MCF 10A (cell line): Measurements from ENCODE around the gene SNX10. TPM values are rescaled to one million over a fixed set of nuclear protein-coding genes. Genes with fewer than 3 reads are reported as not detected.

Source experiments
- BruUV-seq: library from RNA; stranded (reverse); fragments of 400-500 nt; replicated peaks from 2 replicates; lab custom pipeline; 2021; lab: Mats Ljungman, UMichigan
- CTCF ChIA-PET: fragments of 300-600 bp; sonication (Branson Sonifier 250); formaldehyde crosslinking; extraction: SDS; loops from one replicate; lab custom pipeline; 2021; ENCODE audit warnings: antibody characterized with exemption, inconsistent platforms; lab: Yijun Ruan, JAX
- POLR2A ChIA-PET: fragments of 300-600, 350-650 bp; sonication (Branson Sonifier 250); formaldehyde crosslinking; extraction: SDS; loops from one replicate; lab custom pipeline; 2020; ENCODE audit warnings: antibody characterized with exemption, inconsistent platforms; lab: Yijun Ruan, JAX
- DNase-seq: peaks from one replicate; pipeline ENCODE4 v3.0.0-alpha.2; 2018; ENCODE audit not compliant: unreplicated experiment
- H3K27ac Mint-ChIP-seq: one replicate; pipeline ENCODE4 v1.8.0; 2022; ENCODE audit warnings: mild to moderate bottlenecking, low read depth, mixed read lengths; ENCODE audit not compliant: unreplicated experiment
- H3K27me3 Mint-ChIP-seq: one replicate; pipeline ENCODE4 v1.8.0; 2022; ENCODE audit warnings: mixed read lengths; ENCODE audit not compliant: insufficient read depth, unreplicated experiment
- H3K36me3 Mint-ChIP-seq: one replicate; pipeline ENCODE4 v1.8.0; 2022; ENCODE audit warnings: mild to moderate bottlenecking, moderate library complexity, mixed read lengths; ENCODE audit not compliant: insufficient read depth, unreplicated experiment
- H3K4me1 Mint-ChIP-seq: one replicate; pipeline ENCODE4 v1.8.0; 2022; ENCODE audit warnings: mixed read lengths; ENCODE audit not compliant: insufficient read depth, unreplicated experiment
- H3K4me3 Mint-ChIP-seq: one replicate; pipeline ENCODE4 v1.8.0; 2022; ENCODE audit warnings: mild to moderate bottlenecking, moderate library complexity, mixed read lengths; ENCODE audit not compliant: unreplicated experiment
- H3K9me3 Mint-ChIP-seq: one replicate; pipeline ENCODE4 v1.8.0; 2022; ENCODE audit warnings: mixed read lengths; ENCODE audit not compliant: unreplicated experiment
- CTCF ChIP-seq: fragments of 200-600 bp; IDR thresholded peaks from one replicate; pipeline ENCODE4 v1.8.0; 2022; ENCODE audit warnings: antibody characterized with exemption, mild to moderate bottlenecking; ENCODE audit not compliant: unreplicated experiment
- intact Hi-C: fragments of 100-400 bp; cut with micrococcal nuclease; formaldehyde crosslinking; loops from 2 replicates; pipeline ENCODE4 v1.14.1; 2022
- total RNA-seq: library from RNA; stranded (reverse); gene quantifications from 2 replicates; pipeline ENCODE4 v1.2.3, GENCODE V29; 2022

SNX10 gene
- total RNA-seq, 1 experiment from 2014 or later, result 7.1 TPM

- peak; percentile 14 for DNase-seq
- TF ChIP-seq CTCF, result peak; percentile 7
- ChIA-PET POLR2A (interaction anchor here (0.5 to 2.3 kb wide), 5 partner anchors 160 to 475 kb away, joined by 3 to 22 read pairs (median 6); no protein-coding TSS in a partner anchor), CTCF (interaction anchor here (0.6 to 2.9 kb wide), 27 partner anchors 10 to 792 kb away, joined by 3 to 78 read pairs (median 8); partner anchors contain the start of gene HOXA5)
- no peaks in the 10 kb centered on the region for H3K9me3 Mint-ChIP-seq
- intact Hi-C loops, result loop anchor here (5.0 kb wide), 2 partner anchors 76 to 291 kb away; partner anchors contain the start of gene SNX10
- H3K4me1 Mint-ChIP-seq, result no peaks in the 10 kb centered on the region
- H3K27ac Mint-ChIP-seq, result no peak overlapping the region
- no TSS peak for BruUV-seq
- H3K27me3 Mint-ChIP-seq, result no peaks in the 10 kb centered on the region
- no peaks in the 10 kb centered on the region for H3K36me3 Mint-ChIP-seq
- no peak overlapping the region for H3K4me3 Mint-ChIP-seq
Observed at GRCh38 chr7:26368542-26368941, 76.9 kb downstream of the SNX10 start.

- ChIA-PET POLR2A (interaction anchor here (0.6 to 2.3 kb wide), 16 partner anchors 29 to 793 kb away, joined by 3 to 22 read pairs (median 4); partner anchors contain the start of genes CBX3 and HOXA5), CTCF (interaction anchor here (0.5 to 2.9 kb wide), 71 partner anchors 9 to 801 kb away, joined by 3 to 78 read pairs (median 4); partner anchors contain the start of gene HOXA5)
- Mint-ChIP-seq H3K9me3 (no peaks in the 10 kb centered on the region), H3K27ac (no peak overlapping the region), H3K36me3 (no peaks in the 10 kb centered on the region), H3K27me3 (no peaks in the 10 kb centered on the region), H3K4me3 (no peak overlapping the region), H3K4me1 (no peaks in the 10 kb centered on the region)
- no TSS peak for BruUV-seq
- intact Hi-C loops, result loop anchor here (1.0 to 5.0 kb wide), 6 partner anchors 77 to 792 kb away; partner anchors contain the start of genes HOXA5 and SNX10
- peak; percentile 56 for TF ChIP-seq CTCF
- peak; percentile 79 for DNase-seq
Observed at GRCh38 chr7:26369593-26369992, 77.9 kb downstream of the SNX10 start.

- no peak for DNase-seq
- POLR2A ChIA-PET, result interaction anchor here (0.6 to 2.3 kb wide), 15 partner anchors 28 to 792 kb away, joined by 3 to 22 read pairs (median 4); partner anchors contain the start of genes CBX3 and HOXA5
- CTCF ChIA-PET, result interaction anchor here (0.5 to 2.9 kb wide), 68 partner anchors 8 to 800 kb away, joined by 3 to 78 read pairs (median 4); partner anchors contain the start of gene HOXA5
- Mint-ChIP-seq H3K4me3 (no peak overlapping the region), H3K4me1 (no peaks in the 10 kb centered on the region), H3K36me3 (no peaks in the 10 kb centered on the region), H3K9me3 (no peaks in the 10 kb centered on the region), H3K27me3 (no peaks in the 10 kb centered on the region), H3K27ac (no peak overlapping the region)
- intact Hi-C loops, result no loop called here
- TF ChIP-seq CTCF, result no peak
- BruUV-seq, result no TSS peak
Observed at GRCh38 chr7:26370011-26370410, 78.3 kb downstream of the SNX10 start.

- Mint-ChIP-seq H3K27me3 (no peaks in the 10 kb centered on the region), H3K36me3 (no peaks in the 10 kb centered on the region), H3K4me3 (no peak overlapping the region), H3K27ac (no peak overlapping the region), H3K9me3 (no peaks in the 10 kb centered on the region), H3K4me1 (no peaks in the 10 kb centered on the region)
- ChIA-PET CTCF (interaction anchor here (0.7 to 1.7 kb wide), 10 partner anchors 17 to 771 kb away, joined by 3 to 9 read pairs (median 4); partner anchors contain the start of gene HOXA5), POLR2A (interaction anchor here (0.6 to 1.3 kb wide), 6 partner anchors 118 to 1262 kb away, joined by 3 to 5 read pairs (median 3); partner anchors contain the start of gene HOXA5)
- no TSS peak for BruUV-seq
- no peak for DNase-seq
- intact Hi-C loops, result no loop called here
- no peak for TF ChIP-seq CTCF
Observed at GRCh38 chr7:26372249-26372648, 80.6 kb downstream of the SNX10 start.
